ENCODE results near the gene MTCL1. TPM values are rescaled to one million over a fixed set of nuclear protein-coding genes. Genes with fewer than 3 reads are reported as not detected.
A peak's percentile ranks its signal among the peaks of the same experiment; 100 is the strongest.

Gene MTCL1
- total and polyA plus RNA-seq, 9 of the 15 experiments (the other 6 are each of a cell fraction or from before 2014, with no cell fraction given): 0.21 to 7.4 (median 3.7) TPM

DNA sequence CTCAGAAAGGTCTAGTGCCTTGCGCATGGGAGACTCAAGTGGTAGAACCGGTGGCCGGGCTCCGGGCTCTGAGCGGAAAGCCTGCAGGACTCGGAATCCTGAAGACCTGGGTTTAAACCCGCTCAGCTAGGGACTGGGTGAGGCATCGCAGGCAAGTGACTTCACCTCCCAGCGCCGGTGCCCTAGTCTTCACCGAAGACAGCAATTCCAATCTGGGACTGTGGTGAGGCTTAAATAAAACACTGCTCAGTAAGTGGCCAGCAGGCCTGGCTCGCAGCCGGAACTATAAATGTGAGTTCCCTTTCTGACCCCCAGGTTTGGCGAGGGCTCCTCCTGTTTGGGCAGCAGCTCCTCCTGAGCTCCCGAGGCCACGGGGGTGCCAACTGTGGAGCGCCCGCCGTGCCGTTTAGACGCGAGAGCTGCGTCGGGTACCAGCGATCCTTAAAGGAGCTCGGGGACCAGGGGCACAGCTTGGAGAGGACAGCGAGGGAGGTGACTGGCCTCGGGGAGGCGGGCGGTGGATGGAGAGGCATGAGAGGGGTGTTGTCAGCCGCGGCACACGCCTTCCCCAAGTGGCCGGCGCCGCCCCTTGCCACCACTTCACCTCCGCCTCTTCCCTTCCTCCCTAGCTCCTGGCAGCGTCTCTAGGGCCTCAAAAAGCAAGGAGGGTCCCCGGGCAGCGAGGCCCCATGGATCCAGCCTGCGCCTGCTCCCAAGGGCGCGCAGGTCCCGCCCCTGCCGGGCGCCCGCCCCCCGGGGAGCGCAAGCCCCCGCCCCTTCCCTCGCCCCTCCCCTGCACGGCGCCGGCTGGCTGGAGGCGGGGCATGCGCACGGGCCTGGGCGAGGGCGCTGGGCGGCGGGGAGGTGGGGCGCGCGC lies 757 bp upstream of the MTCL1 start (continued):
- no peak for TF ChIP-seq MCM7 (IDR thresholded peaks at IDR 0.05)
- TF ChIP-seq, protein P1, sequence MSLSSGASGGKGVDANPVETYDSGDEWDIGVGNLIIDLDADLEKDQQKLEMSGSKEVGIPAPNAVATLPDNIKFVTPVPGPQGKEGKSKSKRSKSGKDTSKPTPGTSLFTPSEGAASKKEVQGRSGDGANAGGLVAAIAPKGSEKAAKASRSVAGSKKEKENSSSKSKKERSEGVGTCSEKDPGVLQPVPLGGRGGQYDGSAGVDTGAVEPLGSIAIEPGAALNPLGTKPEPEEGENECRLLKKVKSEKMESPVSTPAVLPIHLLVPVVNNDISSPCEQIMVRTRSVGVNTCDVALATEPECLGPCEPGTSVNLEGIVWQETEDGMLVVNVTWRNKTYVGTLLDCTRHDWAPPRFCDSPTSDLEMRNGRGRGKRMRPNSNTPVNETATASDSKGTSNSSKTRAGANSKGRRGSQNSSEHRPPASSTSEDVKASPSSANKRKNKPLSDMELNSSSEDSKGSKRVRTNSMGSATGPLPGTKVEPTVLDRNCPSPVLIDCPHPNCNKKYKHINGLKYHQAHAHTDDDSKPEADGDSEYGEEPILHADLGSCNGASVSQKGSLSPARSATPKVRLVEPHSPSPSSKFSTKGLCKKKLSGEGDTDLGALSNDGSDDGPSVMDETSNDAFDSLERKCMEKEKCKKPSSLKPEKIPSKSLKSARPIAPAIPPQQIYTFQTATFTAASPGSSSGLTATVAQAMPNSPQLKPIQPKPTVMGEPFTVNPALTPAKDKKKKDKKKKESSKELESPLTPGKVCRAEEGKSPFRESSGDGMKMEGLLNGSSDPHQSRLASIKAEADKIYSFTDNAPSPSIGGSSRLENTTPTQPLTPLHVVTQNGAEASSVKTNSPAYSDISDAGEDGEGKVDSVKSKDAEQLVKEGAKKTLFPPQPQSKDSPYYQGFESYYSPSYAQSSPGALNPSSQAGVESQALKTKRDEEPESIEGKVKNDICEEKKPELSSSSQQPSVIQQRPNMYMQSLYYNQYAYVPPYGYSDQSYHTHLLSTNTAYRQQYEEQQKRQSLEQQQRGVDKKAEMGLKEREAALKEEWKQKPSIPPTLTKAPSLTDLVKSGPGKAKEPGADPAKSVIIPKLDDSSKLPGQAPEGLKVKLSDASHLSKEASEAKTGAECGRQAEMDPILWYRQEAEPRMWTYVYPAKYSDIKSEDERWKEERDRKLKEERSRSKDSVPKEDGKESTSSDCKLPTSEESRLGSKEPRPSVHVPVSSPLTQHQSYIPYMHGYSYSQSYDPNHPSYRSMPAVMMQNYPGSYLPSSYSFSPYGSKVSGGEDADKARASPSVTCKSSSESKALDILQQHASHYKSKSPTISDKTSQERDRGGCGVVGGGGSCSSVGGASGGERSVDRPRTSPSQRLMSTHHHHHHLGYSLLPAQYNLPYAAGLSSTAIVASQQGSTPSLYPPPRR (CRISPR knock-in tag; IDR thresholded peaks at IDR 0.05; ENCODE audit: borderline replicate concordance): no peak
- no peak for TF ChIP-seq CEBPG (CRISPR knock-in tag; IDR thresholded peaks at IDR 0.05)
- no peak for TF ChIP-seq CEBPG (tag; conservative IDR thresholded peaks at IDR 0.05 in 1 of 2, IDR thresholded peaks at IDR 0.05 in 1 of 2)
- no peak for TF ChIP-seq NBN (IDR thresholded peaks at IDR 0.05; ENCODE audit: low read depth)
- TF ChIP-seq CEBPB (tag; IDR thresholded peaks at IDR 0.05): no peak
- peak; percentile 20; the same call in 1 of the 2 replicates for TF ChIP-seq ESRRA (IDR thresholded peaks at IDR 0.05; ENCODE audit: borderline replicate concordance, low read depth)
- TF ChIP-seq DPF2 (IDR thresholded peaks at IDR 0.05): no peak
- TF ChIP-seq DACH1 (IDR thresholded peaks at IDR 0.05; ENCODE audit: partially characterized antibody): no peak
- no peak for TF ChIP-seq MECOM (CRISPR knock-in tag; IDR thresholded peaks at IDR 0.05)
- TF ChIP-seq TFAP4 (CRISPR knock-in tag; IDR thresholded peaks at IDR 0.05; ENCODE audit: borderline replicate concordance): peak; percentile 62
- TF ChIP-seq, protein P2, sequence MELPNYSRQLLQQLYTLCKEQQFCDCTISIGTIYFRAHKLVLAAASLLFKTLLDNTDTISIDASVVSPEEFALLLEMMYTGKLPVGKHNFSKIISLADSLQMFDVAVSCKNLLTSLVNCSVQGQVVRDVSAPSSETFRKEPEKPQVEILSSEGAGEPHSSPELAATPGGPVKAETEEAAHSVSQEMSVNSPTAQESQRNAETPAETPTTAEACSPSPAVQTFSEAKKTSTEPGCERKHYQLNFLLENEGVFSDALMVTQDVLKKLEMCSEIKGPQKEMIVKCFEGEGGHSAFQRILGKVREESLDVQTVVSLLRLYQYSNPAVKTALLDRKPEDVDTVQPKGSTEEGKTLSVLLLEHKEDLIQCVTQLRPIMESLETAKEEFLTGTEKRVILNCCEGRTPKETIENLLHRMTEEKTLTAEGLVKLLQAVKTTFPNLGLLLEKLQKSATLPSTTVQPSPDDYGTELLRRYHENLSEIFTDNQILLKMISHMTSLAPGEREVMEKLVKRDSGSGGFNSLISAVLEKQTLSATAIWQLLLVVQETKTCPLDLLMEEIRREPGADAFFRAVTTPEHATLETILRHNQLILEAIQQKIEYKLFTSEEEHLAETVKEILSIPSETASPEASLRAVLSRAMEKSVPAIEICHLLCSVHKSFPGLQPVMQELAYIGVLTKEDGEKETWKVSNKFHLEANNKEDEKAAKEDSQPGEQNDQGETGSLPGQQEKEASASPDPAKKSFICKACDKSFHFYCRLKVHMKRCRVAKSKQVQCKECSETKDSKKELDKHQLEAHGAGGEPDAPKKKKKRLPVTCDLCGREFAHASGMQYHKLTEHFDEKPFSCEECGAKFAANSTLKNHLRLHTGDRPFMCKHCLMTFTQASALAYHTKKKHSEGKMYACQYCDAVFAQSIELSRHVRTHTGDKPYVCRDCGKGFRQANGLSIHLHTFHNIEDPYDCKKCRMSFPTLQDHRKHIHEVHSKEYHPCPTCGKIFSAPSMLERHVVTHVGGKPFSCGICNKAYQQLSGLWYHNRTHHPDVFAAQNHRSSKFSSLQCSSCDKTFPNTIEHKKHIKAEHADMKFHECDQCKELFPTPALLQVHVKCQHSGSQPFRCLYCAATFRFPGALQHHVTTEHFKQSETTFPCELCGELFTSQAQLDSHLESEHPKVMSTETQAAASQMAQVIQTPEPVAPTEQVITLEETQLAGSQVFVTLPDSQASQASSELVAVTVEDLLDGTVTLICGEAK (IDR thresholded peaks at IDR 0.05): peak; percentile 37; the same call in 1 of the 2 replicates
- TF ChIP-seq, protein P2 (CRISPR knock-in tag; IDR thresholded peaks at IDR 0.05): no peak

Measured in K562 (cell line).